ENCODE measurements around the gene GIGYF1.
"Not testable (repeated sequence)": the region's sequence is repeated elsewhere in the genome, so short reads cannot be mapped to it uniquely, and the experiment has no call there.

The GIGYF1 gene

GRCh38 chr7:100671353-100672327 is 22.4 kb downstream of the GIGYF1 start:
- no peak for DNase-seq

DNA sequence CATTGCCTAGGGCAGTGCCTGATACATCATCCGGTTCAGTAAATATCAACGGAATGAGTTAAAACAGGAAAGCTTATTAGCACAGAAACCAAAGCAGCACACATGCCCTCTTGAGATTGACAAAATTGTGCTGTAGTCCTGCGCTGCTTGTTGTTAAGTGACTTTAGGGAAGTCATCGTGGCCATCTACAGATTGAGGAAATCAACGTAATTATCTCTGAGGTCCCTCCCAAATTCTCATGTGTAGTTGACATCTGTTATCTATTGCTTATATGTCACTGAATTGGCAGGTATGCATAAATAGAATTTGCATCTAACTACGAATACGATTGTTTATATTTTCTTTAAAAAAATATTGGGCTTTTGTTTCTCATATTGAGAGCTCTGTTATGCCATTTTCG is 24.0 kb downstream of the GIGYF1 start:
- no peak for DNase-seq

GRCh38 chr7:100669106-100669505 is 24.9 kb downstream of the GIGYF1 start:
- DNase-seq = not testable (repeated sequence)

DNA sequence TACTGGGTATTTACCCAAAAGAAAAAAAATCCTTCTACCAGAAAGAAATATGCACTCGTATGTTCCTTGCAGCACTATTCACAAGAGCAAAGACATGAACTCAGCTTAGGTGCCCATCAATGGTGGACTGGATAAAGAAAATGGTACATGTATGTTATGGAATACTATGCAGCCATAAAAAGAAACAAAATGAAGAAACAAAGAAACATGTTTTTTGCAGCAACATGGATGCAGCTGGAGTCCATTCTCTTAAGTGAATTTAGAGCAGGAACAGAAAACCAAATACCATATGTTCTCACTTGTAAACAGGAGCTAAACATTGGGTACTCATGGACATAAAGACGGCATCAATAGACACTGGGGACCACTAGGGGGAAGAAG is 26.0 kb downstream of the GIGYF1 start:
- DNase-seq = no peak

DNA sequence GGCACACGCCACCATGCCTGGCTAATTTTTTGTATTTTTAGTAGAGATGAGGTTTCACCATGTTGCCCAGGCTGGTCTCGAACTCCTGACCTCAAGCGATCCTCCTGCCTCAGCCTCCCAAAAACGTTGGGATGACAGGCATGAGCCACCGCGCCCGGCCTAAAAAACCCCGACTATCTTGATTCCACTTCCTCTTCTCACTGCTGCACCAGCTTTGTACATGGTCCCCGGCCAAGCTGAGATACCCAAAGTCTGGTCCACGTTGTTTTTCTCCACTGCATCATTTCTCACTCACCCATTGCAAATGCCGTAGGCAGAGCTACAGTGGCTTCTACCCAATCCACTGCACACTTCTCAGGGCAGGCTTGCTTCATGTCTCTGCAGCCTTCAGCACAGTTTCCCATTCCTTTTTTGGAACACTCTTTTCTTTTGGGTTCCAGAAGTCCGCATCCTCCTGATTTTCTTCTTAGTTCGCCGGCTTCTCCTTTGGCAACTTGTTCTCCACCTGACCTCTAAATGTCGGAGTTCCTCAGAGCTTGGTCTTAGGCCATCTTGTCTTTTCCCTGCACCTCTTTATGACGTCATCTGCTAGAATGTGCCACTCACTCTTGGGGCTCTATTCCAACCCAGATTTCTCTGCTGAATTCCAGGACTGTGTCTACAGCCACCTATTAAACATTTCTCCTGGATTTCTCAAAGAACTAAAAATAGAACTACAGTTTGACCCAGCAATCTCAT is 26.6 kb downstream of the GIGYF1 start:
- DNase-seq = no peak

- DNase-seq = no peak
Observed at GRCh38 chr7:100665168-100665726, 28.8 kb downstream of the GIGYF1 start.

GRCh38 chr7:100662194-100662776 is 31.8 kb downstream of the GIGYF1 start:
- not testable (repeated sequence) for DNase-seq

DNA sequence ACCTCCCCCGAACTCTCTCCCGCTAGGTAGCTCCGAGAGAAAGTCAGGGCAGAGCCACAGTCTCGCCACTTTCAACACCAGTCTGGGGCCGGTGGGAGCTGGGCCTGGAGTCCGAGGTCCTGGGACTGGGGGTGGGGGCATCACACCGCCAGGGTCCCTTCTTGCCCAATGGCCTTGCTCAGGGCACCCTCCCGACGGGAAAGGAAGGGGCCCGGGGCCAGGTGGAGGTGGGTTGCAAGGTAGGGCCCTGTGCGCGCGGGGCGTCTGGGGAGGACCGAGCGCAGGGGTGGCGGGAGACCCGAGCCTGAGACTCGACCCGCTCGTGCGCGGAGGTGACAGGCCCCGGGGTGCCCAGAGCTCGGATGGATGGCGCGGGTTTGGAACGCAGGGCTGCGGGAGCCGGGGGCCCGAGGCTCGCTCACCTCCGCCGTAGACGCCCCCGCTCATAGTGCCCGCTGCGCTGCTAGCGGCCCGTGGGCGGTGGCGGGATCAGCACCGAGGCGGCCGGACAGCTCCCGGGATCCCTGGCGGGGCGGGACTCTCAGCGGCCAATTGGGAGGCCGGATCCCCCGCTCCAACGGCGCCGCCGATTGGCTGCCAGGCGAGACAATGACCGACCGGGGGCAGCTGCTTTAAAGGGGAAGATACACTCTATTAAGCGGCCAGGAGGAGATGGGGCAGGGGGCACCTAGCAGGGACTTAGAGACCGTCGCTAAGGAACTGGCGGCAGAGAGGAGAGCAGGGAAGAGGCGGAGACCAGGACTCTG is 38.0 kb downstream of the GIGYF1 start, which contains the start of gene ACTL6B:
ACTL6B (minus strand) TSS at position 541 of the 767 bp plus-strand sequence; CDS start at position 447, 94 bp downstream.
- peak; percentile 54 for DNase-seq

GRCh38 chr7:100654908-100655831 is 38.9 kb downstream of the GIGYF1 start:
- DNase-seq = no peak

GRCh38 chr7:100649826-100650565 is 44.1 kb downstream of the GIGYF1 start:
- DNase-seq = no peak

DNA sequence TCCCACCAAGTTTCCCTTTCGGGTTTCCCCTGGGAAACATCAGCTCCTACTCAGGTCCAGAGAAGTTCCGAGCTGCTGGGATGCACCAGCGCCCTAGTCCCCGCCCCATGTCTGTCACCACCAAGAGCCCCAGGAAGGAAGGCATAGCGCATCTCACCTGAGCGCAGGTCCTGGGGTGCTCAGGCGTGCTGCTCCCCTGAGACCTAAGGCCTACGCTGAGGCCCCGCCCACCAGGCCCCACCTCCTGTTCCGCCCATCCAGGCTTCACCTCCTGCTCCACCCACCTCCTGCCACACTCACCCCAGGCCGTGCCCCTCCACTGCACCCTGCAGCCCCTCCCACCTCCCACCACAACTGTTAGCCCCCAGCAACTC is 51.5 kb downstream of the GIGYF1 start:
- peak; percentile 66 for DNase-seq

DNA sequence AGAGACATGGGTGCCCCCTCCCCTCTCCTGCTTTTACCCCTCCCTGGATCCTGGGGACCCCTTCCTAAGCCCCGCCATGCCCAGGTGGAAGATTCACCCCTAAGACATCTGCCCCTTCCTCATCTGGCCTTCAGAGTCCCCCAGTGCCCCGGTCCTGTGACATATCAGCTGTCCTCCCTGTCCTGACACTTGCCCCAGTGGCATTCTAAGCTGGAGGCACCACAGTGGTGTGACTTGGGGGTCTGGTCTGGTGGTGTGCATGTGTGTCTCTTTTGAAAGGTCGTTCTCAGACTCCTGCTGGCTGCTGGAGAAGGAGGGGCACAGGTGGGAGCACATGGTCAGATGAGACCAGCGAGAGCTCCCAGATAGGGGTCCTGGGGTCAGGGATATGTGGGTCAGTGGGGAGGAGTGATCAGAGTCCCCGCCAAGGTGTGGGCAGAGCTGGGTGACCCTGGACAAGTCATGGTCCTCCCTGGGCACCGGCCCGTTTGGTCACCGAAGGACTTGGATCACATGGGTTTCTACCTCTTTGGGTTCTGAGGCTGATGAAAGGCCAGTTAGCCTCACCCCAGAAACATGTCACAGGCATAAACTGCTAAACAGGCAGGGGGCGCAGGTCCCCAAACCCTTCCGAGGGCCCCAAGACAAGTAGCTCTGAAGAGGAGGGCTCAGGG is 52.1 kb downstream of the GIGYF1 start:
- DNase-seq = no peak

- no peak for DNase-seq
Observed at GRCh38 chr7:100641463-100641859, 52.6 kb downstream of the GIGYF1 start, which contains the start of gene TFR2. TSS of gene TFR2 (minus strand) at chr7:100641552. CDS start at chr7:100641509, 43 bp downstream.

- DNase-seq = no peak
Observed at GRCh38 chr7:100640517-100641440, 53.3 kb downstream of the GIGYF1 start.

- no peak for DNase-seq
Observed at GRCh38 chr7:100639995-100640516, 54.0 kb downstream of the GIGYF1 start.

GRCh38 chr7:100632951-100633717 is 60.9 kb downstream of the GIGYF1 start:
- DNase-seq = peak; percentile 60

GRCh38 chr7:100630066-100630465 is 64.0 kb downstream of the GIGYF1 start:
- DNase-seq = no peak
